NCI-H2029 treated with DMSO at 0.1 percent for 48 hours (cell line): Measurements from ENCODE around the gene C2orf80.
"Not testable (repeated sequence)": the region's sequence is repeated elsewhere in the genome, so short reads cannot be mapped to it uniquely, and the experiment has no call there.

Experiments
- DNase-seq: peaks from one replicate; lab custom pipeline; 2025; lab: John Stamatoyannopoulos, UW

C2orf80 gene

GRCh38 chr2:208179028-208179609 is 10.7 kb downstream of the C2orf80 start:
- no peak for DNase-seq

- no peak for DNase-seq
Observed at GRCh38 chr2:208175840-208176153, 14.0 kb downstream of the C2orf80 start.

GRCh38 chr2:208175069-208175839 is 14.6 kb downstream of the C2orf80 start:
- DNase-seq, result peak; percentile 50

GRCh38 chr2:208174144-208174543 is 15.7 kb downstream of the C2orf80 start:
- no peak for DNase-seq

- no peak for DNase-seq
Observed at GRCh38 chr2:208172125-208172524, 17.7 kb downstream of the C2orf80 start.

- no peak for DNase-seq
Observed at GRCh38 chr2:208164951-208165755, 24.7 kb downstream of the C2orf80 start.

- no peak for DNase-seq
Observed at GRCh38 chr2:208163489-208163888, 26.3 kb downstream of the C2orf80 start, which contains the start of gene CRYGA. TSS of gene CRYGA (minus strand) at chr2:208163589. CDS start at chr2:208163556, 33 bp downstream.

GRCh38 chr2:208156439-208156838 is 33.4 kb downstream of the C2orf80 start:
- no peak for DNase-seq

GRCh38 chr2:208153156-208153555 is 36.7 kb downstream of the C2orf80 start:
- DNase-seq, result no peak

- DNase-seq, result no peak
Observed at GRCh38 chr2:208150956-208151355, 38.9 kb downstream of the C2orf80 start.

- DNase-seq, result no peak
Observed at GRCh38 chr2:208150094-208150493, 39.7 kb downstream of the C2orf80 start.

GRCh38 chr2:208148803-208149202 is 41.0 kb downstream of the C2orf80 start:
- no peak for DNase-seq

GRCh38 chr2:208147759-208148158 is 42.1 kb downstream of the C2orf80 start:
- no peak for DNase-seq

GRCh38 chr2:208147008-208147407 is 42.8 kb downstream of the C2orf80 start:
- DNase-seq, result no peak

GRCh38 chr2:208146006-208146405 is 43.8 kb downstream of the C2orf80 start, which contains the start of gene CRYGB:
TSS of gene CRYGB (minus strand) at chr2:208146158. CDS start at chr2:208146120, 38 bp downstream.
- no peak for DNase-seq

- no peak for DNase-seq
Observed at GRCh38 chr2:208142925-208143799, 46.7 kb downstream of the C2orf80 start.

GRCh38 chr2:208142240-208142924 is 47.4 kb downstream of the C2orf80 start:
- DNase-seq, result peak; percentile 71

- no peak for DNase-seq
Observed at GRCh38 chr2:208139447-208139846, 50.4 kb downstream of the C2orf80 start.

- DNase-seq, result not testable (repeated sequence)
Observed at GRCh38 chr2:208138334-208138733, 51.5 kb downstream of the C2orf80 start.

- DNase-seq, result no peak
Observed at GRCh38 chr2:208136716-208137094, 53.1 kb downstream of the C2orf80 start.
